WTC11 (cell line): Measurements from ENCODE around the gene HAPSTR1. TPM values are rescaled to one million over a fixed set of nuclear protein-coding genes. Genes with fewer than 3 reads are reported as not detected.

Source experiments
- ATAC-seq: fragments of 200-7000 bp; cut with Tn5 transposase; 2 replicates; pipeline ENCODE4 v1.10.0; 2021; ENCODE audit warnings: mild to moderate bottlenecking, moderate library complexity
- CTCF ChIA-PET: fragments of 300-600 bp; sonication (Branson Sonifier 250); formaldehyde crosslinking; loops from one replicate; lab custom pipeline; 2021; ENCODE audit warnings: antibody characterized with exemption; lab: Charles Lee
- POLR2A ChIA-PET: fragments of 350-600 bp; sonication (Branson Sonifier 250); formaldehyde crosslinking; loops from one replicate; lab custom pipeline; 2021; ENCODE audit warnings: antibody characterized with exemption; lab: Charles Lee
- DNase-seq: peaks from one replicate; pipeline ENCODE4 v3.0.0; 2021; ENCODE audit warnings: low spot score
- H3K27ac Mint-ChIP-seq: 2 replicates; pipeline ENCODE4 v1.8.0; 2021; ENCODE audit warnings: mixed read lengths
- H3K27me3 Mint-ChIP-seq: 2 replicates; pipeline ENCODE4 v1.8.0; 2021; ENCODE audit warnings: low read depth, mild to moderate bottlenecking, moderate library complexity, mixed read lengths
- H3K36me3 Mint-ChIP-seq: 2 replicates; pipeline ENCODE4 v1.8.0; 2021; ENCODE audit warnings: mixed read lengths
- H3K4me1 Mint-ChIP-seq: 2 replicates; pipeline ENCODE4 v1.8.0; 2022; ENCODE audit warnings: mixed read lengths
- H3K4me3 Mint-ChIP-seq: 2 replicates; pipeline ENCODE4 v1.8.0; 2021; ENCODE audit warnings: mild to moderate bottlenecking, moderate library complexity, mixed read lengths
- H3K9me3 Mint-ChIP-seq: 2 replicates; pipeline ENCODE4 v1.8.0; 2021; ENCODE audit warnings: mixed read lengths
- ATF2 ChIP-seq: sonication (generic); formaldehyde crosslinking; IDR thresholded peaks from 2 replicates; pipeline ENCODE4 v1.8.1; 2022; ENCODE audit warnings: low read depth, missing genetic modification reagents, borderline replicate concordance
- CREB1 ChIP-seq: sonication (generic); formaldehyde crosslinking; IDR thresholded peaks from 2 replicates; pipeline ENCODE4 v1.8.0; 2023; ENCODE audit warnings: mild to moderate bottlenecking, missing genetic modification reagents
- EMX1 ChIP-seq: fragments of 250-450 bp; sonication (Bioruptor Pico); IDR thresholded peaks from 2 replicates; pipeline ENCODE4 v1.8.0; 2021; ENCODE audit warnings: mild to moderate bottlenecking
- ERG ChIP-seq: fragments of 250-450 bp; sonication (Bioruptor Pico); IDR thresholded peaks from 2 replicates; pipeline ENCODE4 v1.8.0; 2021; ENCODE audit warnings: mild to moderate bottlenecking
- ESRRA ChIP-seq: sonication (generic); formaldehyde crosslinking; IDR thresholded peaks from 2 replicates; pipeline ENCODE4 v1.8.1; 2022; ENCODE audit warnings: mild to moderate bottlenecking, missing genetic modification reagents, borderline replicate concordance
- FOXJ3 ChIP-seq: sonication (generic); formaldehyde crosslinking; IDR thresholded peaks from 2 replicates; pipeline ENCODE4 v1.9.0; 2021; ENCODE audit warnings: missing genetic modification reagents, mild to moderate bottlenecking, borderline replicate concordance
- GTF2I ChIP-seq: fragments of 250-450 bp; sonication (Bioruptor Pico); conservative IDR thresholded peaks from 2 replicates; pipeline ENCODE4 v1.4.0; 2021; ENCODE audit warnings: mild to moderate bottlenecking
- HMGA2 ChIP-seq: fragments of 250-450 bp; sonication (Bioruptor Pico); IDR thresholded peaks from 2 replicates; pipeline ENCODE4 v1.4.0; 2021; ENCODE audit warnings: mild to moderate bottlenecking, moderate library complexity
- JAZF1 ChIP-seq: fragments of 250-450 bp; sonication (Bioruptor Pico); IDR thresholded peaks from 2 replicates; pipeline ENCODE4 v1.9.0; 2021; ENCODE audit warnings: moderate library complexity, mild to moderate bottlenecking, inconsistent platforms
- NFATC4 ChIP-seq: fragments of 250-450 bp; sonication (Bioruptor Pico); IDR thresholded peaks from 2 replicates; pipeline ENCODE4 v1.9.0; 2021; ENCODE audit warnings: mild to moderate bottlenecking
- NFE2L1 ChIP-seq: sonication (generic); formaldehyde crosslinking; IDR thresholded peaks from 2 replicates; pipeline ENCODE4 v1.8.1; 2023; ENCODE audit warnings: missing genetic modification reagents
- NR1H2 ChIP-seq: sonication (generic); formaldehyde crosslinking; IDR thresholded peaks from 2 replicates; pipeline ENCODE4 v1.9.0; 2021; ENCODE audit warnings: mild to moderate bottlenecking, moderate library complexity, missing genetic modification reagents
- NR2C2 ChIP-seq: sonication (generic); formaldehyde crosslinking; IDR thresholded peaks from 2 replicates; pipeline ENCODE4 v1.8.0; 2022; ENCODE audit warnings: mild to moderate bottlenecking, missing genetic modification reagents
- PREB ChIP-seq: sonication (generic); formaldehyde crosslinking; IDR thresholded peaks from 2 replicates; pipeline ENCODE4 v1.8.1; 2022; ENCODE audit warnings: mild to moderate bottlenecking, missing genetic modification reagents, moderate library complexity, borderline replicate concordance
- RELA ChIP-seq: sonication (generic); formaldehyde crosslinking; IDR thresholded peaks from 2 replicates; pipeline ENCODE4 v1.8.1; 2022; ENCODE audit warnings: missing genetic modification reagents, mild to moderate bottlenecking, borderline replicate concordance
- TEAD4 ChIP-seq: sonication (generic); formaldehyde crosslinking; IDR thresholded peaks from 2 replicates; pipeline ENCODE4 v1.8.0; 2022; ENCODE audit warnings: mild to moderate bottlenecking, missing genetic modification reagents
- ZBTB21 ChIP-seq: sonication (generic); formaldehyde crosslinking; IDR thresholded peaks from 2 replicates; pipeline ENCODE4 v1.8.1; 2023; ENCODE audit warnings: mild to moderate bottlenecking, missing genetic modification reagents, borderline replicate concordance
- ZNF121 ChIP-seq: sonication (generic); formaldehyde crosslinking; IDR thresholded peaks from 2 replicates; pipeline ENCODE4 v1.8.0; 2023; ENCODE audit warnings: missing genetic modification reagents
- ZNF138 ChIP-seq: sonication (generic); formaldehyde crosslinking; conservative IDR thresholded peaks from 2 replicates; pipeline ENCODE4 v1.8.1; 2022; ENCODE audit warnings: mild to moderate bottlenecking, moderate library complexity, missing genetic modification reagents
- ZNF219 ChIP-seq: sonication (generic); formaldehyde crosslinking; IDR thresholded peaks from 2 replicates; pipeline ENCODE4 v1.8.0; 2023; ENCODE audit warnings: missing genetic modification reagents, mild to moderate bottlenecking, borderline replicate concordance
- total RNA-seq: library from RNA; stranded (reverse); gene quantifications from 3 replicates; pipeline ENCODE4 v1.2.3, GENCODE V29; 2021
- TF ChIP-seq, protein P1 (sequence below): sonication (generic); formaldehyde crosslinking; conservative IDR thresholded peaks from 2 replicates; pipeline ENCODE4 v1.8.1; 2022; ENCODE audit warnings: mild to moderate bottlenecking, missing genetic modification reagents
- TF ChIP-seq, protein P2 (sequence below): sonication (generic); formaldehyde crosslinking; IDR thresholded peaks from 2 replicates; pipeline ENCODE4 v1.8.0; 2023; ENCODE audit warnings: missing genetic modification reagents, mild to moderate bottlenecking, borderline replicate concordance
- TF ChIP-seq, protein P3 (sequence below): sonication (generic); formaldehyde crosslinking; IDR thresholded peaks from 2 replicates; pipeline ENCODE4 v1.8.1; 2023; ENCODE audit warnings: mild to moderate bottlenecking, missing genetic modification reagents

HAPSTR1 gene
- total RNA-seq, 1 experiment from 2014 or later = 54.3 TPM

DNA sequence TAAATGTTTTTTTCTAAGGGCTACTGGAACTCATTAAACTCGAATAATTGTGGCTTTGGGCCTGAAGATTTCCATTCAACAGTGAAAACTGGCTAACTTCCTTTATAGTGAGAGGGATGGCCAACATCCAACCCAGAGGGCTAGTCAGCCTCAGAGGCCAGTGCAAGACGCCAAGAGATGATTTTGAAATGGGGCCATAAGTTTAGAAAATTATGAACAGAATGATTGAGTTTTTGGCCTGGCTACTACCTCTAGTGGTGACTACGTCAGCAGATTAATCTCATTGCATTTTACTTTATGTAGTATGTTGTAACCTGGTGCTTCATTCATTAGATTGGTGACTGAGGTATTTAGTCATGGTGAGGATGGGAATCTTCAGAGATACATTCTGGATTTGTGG lies 28.4 kb downstream of the HAPSTR1 start:
- DNase-seq = no peak
- Mint-ChIP-seq H3K27ac (peak overlapping the region; percentile 51), H3K36me3 (peaks cover 47% of the 10 kb centered on the region), H3K9me3 (no peaks in the 10 kb centered on the region), H3K27me3 (no peaks in the 10 kb centered on the region), H3K4me3 (no peak overlapping the region), H3K4me1 (peaks cover 18% of the 10 kb centered on the region)
- ChIA-PET CTCF (interaction anchor here (1.1 to 1.6 kb wide), 2 partner anchors 15 to 86 kb away, joined by 3 to 6 read pairs; no protein-coding TSS in a partner anchor), POLR2A (interaction anchor here (0.8 kb wide), 1 partner anchor 29 kb away, joined by 8 read pairs; the partner anchor contains the start of gene HAPSTR1)
- TF ChIP-seq, protein P1, sequence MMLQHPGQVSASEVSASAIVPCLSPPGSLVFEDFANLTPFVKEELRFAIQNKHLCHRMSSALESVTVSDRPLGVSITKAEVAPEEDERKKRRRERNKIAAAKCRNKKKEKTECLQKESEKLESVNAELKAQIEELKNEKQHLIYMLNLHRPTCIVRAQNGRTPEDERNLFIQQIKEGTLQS (CRISPR knock-in tag) = no peak
- no peak for TF ChIP-seq ZNF121 (CRISPR knock-in tag)
- TF ChIP-seq CREB1 (CRISPR knock-in tag) = no peak
- TF ChIP-seq, protein P2, sequence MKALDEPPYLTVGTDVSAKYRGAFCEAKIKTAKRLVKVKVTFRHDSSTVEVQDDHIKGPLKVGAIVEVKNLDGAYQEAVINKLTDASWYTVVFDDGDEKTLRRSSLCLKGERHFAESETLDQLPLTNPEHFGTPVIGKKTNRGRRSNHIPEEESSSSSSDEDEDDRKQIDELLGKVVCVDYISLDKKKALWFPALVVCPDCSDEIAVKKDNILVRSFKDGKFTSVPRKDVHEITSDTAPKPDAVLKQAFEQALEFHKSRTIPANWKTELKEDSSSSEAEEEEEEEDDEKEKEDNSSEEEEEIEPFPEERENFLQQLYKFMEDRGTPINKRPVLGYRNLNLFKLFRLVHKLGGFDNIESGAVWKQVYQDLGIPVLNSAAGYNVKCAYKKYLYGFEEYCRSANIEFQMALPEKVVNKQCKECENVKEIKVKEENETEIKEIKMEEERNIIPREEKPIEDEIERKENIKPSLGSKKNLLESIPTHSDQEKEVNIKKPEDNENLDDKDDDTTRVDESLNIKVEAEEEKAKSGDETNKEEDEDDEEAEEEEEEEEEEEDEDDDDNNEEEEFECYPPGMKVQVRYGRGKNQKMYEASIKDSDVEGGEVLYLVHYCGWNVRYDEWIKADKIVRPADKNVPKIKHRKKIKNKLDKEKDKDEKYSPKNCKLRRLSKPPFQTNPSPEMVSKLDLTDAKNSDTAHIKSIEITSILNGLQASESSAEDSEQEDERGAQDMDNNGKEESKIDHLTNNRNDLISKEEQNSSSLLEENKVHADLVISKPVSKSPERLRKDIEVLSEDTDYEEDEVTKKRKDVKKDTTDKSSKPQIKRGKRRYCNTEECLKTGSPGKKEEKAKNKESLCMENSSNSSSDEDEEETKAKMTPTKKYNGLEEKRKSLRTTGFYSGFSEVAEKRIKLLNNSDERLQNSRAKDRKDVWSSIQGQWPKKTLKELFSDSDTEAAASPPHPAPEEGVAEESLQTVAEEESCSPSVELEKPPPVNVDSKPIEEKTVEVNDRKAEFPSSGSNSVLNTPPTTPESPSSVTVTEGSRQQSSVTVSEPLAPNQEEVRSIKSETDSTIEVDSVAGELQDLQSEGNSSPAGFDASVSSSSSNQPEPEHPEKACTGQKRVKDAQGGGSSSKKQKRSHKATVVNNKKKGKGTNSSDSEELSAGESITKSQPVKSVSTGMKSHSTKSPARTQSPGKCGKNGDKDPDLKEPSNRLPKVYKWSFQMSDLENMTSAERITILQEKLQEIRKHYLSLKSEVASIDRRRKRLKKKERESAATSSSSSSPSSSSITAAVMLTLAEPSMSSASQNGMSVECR (CRISPR knock-in tag) = no peak
- no peak for TF ChIP-seq NFATC4
- no peak for TF ChIP-seq ZNF138 (CRISPR knock-in tag)
- ATAC-seq = no peak

DNA sequence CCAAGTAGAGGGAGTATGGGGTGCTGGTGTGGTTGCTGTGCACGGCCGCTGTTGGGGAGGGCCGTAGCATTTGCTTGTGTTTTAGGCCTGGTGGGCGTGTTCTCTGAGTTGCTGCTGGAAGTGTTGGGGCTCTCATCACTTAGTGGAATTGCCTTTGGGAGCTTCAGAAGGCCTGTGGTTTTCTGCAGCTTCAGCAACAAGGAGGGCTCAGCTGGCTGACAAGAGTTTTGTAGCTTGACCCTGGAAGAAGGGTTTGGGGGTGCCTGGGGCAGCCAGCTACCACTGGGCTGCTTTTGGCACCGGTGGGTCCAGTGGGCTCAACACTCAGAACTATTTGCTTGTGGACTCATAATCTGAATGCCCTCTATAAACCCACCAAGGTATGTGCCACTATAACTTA lies 30.9 kb downstream of the HAPSTR1 start:
- ATAC-seq = no peak
- ChIA-PET POLR2A (no interaction called here), CTCF (interaction anchor here (0.8 to 2.1 kb wide), 3 partner anchors 13 to 89 kb away, joined by 3 to 10 read pairs (median 3); no protein-coding TSS in a partner anchor)
- DNase-seq = no peak
- H3K27ac Mint-ChIP-seq = no peak overlapping the region
- H3K36me3 Mint-ChIP-seq = peaks cover 28% of the 10 kb centered on the region
- H3K27me3 Mint-ChIP-seq = no peaks in the 10 kb centered on the region
- H3K9me3 Mint-ChIP-seq = no peaks in the 10 kb centered on the region
- TF ChIP-seq FOXJ3 (CRISPR knock-in tag) = no peak
- no peak for TF ChIP-seq ATF2 (CRISPR knock-in tag)
- no peak for TF ChIP-seq NR2C2
- TF ChIP-seq GTF2I (CRISPR knock-in tag) = no peak
- TF ChIP-seq EMX1 = no peak
- no peak for TF ChIP-seq TEAD4 (CRISPR knock-in tag)
- no peak for TF ChIP-seq NR1H2 (CRISPR knock-in tag)
- no peak for TF ChIP-seq NFE2L1 (CRISPR knock-in tag)
- TF ChIP-seq RELA (CRISPR knock-in tag) = no peak
- no peak for TF ChIP-seq JAZF1 (CRISPR knock-in tag)
- no peak for TF ChIP-seq NFATC4
- peaks cover 25% of the 10 kb centered on the region for H3K4me1 Mint-ChIP-seq
- no peak overlapping the region for H3K4me3 Mint-ChIP-seq

- DNase-seq (no peak), ATAC-seq (no peak)
- H3K27ac Mint-ChIP-seq = no peak overlapping the region
- H3K27me3 Mint-ChIP-seq = no peaks in the 10 kb centered on the region; the same call in 1 of the 2 replicates
- H3K36me3 Mint-ChIP-seq = peaks cover 23% of the 10 kb centered on the region
- peaks cover 31% of the 10 kb centered on the region for H3K4me1 Mint-ChIP-seq
- POLR2A ChIA-PET = no interaction called here
- H3K9me3 Mint-ChIP-seq = no peaks in the 10 kb centered on the region
- no peak overlapping the region for H3K4me3 Mint-ChIP-seq
- CTCF ChIA-PET = interaction anchor here (2.1 kb wide), 1 partner anchor 12 kb away, joined by 10 read pairs; no protein-coding TSS in a partner anchor
- TF ChIP-seq ERG (CRISPR knock-in tag) (no peak), HMGA2 (CRISPR knock-in tag) (no peak), ESRRA (CRISPR knock-in tag) (no peak), PREB (no peak), EMX1 (no peak), ZBTB21 (CRISPR knock-in tag) (no peak), ZNF219 (CRISPR knock-in tag) (no peak)
- TF ChIP-seq, protein P3, sequence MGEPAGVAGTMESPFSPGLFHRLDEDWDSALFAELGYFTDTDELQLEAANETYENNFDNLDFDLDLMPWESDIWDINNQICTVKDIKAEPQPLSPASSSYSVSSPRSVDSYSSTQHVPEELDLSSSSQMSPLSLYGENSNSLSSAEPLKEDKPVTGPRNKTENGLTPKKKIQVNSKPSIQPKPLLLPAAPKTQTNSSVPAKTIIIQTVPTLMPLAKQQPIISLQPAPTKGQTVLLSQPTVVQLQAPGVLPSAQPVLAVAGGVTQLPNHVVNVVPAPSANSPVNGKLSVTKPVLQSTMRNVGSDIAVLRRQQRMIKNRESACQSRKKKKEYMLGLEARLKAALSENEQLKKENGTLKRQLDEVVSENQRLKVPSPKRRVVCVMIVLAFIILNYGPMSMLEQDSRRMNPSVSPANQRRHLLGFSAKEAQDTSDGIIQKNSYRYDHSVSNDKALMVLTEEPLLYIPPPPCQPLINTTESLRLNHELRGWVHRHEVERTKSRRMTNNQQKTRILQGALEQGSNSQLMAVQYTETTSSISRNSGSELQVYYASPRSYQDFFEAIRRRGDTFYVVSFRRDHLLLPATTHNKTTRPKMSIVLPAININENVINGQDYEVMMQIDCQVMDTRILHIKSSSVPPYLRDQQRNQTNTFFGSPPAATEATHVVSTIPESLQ (CRISPR knock-in tag) = no peak
These were observed 31.5 kb downstream of the HAPSTR1 start for GRCh38 chr16:9122969-9123368.
